Stimulated activated CD4-positive, alpha-beta T cell treated with anti-CD3 and anti-CD28 coated beads, Interleukin-12 subunit alpha, Interleukin-12 subunit beta, amount 100 ng/mL, for 48 hours (primary cell): ENCODE results near the gene GP9.

Source experiments
- DNase-seq, 3 donors: peaks; one replicate each; pipeline ENCODE4 v3.0.0-alpha.2; 2020; ENCODE audit warnings: low read depth in 2 of 3, low spot score in 1 of 3

GP9 gene

DNA sequence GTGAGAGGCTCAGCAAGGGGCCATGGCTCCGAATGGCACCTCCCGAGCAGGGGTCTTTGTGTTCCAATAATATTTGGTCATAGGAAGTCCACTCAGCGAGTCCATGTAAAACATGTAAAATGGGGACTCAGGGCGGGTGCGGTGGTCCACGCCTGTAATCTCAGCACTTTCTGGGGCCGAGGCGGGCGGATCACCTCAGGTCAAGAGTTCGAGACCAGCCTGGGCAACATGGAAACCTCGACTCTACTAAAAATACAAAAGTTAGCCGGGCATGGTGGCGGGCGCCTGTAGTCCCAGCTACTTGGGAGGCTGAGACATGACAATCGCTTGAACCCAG, 33.1 kb upstream of the GP9 start:
- DNase-seq, result no peak

DNA sequence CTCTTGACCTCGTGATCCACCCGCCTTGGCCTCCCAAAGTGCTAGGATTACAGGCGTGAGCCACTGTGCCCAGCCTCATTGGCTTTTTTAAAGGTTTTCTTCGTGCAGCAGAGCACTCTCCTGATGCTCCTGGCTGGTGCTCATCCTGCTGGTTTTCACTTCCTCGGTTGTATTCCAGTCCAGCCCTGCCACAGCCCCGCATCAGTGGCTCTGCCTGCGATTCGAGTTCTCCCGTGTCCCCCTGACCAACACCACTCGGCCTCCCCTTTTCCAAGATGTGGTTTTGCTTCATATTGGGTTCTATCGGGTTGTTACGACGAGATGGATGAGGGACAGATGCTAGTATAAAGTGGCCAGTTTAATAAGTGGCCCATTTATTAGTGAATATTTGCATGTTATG, 31.7 kb upstream of the GP9 start:
- no peak for DNase-seq

DNA sequence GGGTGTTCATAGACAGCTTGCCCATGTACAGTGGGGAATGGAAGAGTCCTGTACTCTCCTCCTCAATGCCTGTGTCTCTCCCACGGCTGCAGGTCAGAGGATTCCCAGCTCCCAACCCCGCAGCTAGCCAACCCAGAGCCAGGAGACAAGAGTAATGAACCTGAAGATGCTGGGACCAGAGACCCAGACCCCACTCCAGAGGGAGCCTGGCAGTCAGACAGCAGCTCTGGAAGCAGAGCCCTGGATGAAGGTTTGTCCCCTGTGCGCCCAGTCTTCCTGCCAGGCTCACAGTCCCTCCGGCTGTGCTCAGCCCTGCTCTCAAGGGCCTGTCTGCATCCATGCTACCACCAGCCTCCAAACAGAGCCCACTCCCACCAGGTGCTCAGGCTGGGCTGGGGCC, 30.0 kb upstream of the GP9 start:
- DNase-seq, result no peak

DNA sequence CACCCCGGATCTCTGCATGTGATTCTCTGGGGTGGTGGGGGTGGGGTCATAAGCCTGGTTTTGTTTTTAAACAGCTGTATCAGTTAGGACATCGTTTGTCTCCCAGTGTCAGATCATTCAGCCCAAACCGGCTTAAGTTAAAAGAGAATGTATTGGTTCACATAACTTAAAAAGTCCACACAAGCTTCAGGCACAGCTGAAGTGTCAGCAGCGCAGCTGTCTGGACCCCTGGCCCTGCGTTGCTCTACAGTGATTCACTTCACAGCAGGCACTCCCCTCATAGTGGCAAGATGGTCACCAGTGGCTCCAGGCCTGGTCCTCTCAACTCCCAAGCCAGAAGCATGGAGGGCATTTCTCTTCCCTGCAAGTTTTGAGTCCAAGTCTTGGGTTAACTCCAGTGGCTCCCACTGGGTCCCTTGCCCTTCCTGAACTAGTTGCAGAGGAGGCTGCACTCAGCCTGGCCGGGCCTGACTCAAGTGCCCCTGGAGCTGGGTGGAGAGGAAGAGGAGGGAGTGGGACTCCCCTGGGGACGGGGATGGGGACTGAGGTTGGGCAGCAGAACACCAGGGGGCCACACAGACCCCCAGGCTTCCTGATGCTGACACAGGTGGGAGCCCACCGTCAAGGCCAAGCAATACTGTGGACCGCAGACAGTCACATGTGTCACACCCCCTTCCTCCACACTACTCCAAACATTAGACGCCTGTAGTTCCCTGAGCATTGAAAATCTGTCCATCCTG, 28.9 kb upstream of the GP9 start:
- no peak for DNase-seq

DNA sequence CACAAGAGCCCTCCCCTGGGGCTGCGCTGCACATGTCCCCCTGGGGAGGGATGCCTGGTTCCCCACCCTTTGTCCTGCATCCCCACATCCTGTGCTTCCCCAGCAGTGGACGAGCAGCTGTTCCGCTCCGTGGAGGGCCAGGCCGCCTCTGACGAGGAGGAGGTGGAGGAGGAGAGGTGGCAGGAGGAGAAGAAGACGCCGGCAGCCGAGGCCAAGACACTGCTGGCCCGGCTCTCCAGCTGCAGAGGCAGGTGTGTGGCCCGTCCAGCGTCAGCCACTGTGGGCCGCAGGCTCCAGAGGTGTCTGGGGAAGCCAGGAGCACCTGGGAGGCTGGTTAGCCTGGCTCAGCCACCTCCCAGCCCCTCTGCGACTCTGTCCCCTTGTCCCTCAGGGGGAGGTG, 27.9 kb upstream of the GP9 start:
- DNase-seq, result no peak

DNA sequence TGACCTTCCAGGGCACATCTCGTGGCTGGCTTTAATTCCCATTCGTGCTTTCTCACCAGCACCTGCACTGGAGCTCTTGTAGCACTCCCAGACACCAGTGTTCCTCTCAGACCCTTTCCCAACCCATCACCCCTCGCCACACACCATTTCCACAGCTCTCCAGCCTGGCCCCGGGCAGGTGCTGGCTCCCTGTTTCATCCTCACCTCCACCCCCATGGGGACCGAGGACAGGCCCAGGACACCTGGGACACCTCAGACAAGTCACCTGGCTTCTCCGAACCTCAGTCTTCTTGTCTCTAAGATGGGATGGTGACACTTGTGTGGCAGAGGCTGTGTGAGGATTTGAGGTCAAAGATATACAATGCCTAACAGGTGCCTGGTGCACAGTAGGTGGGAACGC, 27.4 kb upstream of the GP9 start:
- no peak for DNase-seq

DNA sequence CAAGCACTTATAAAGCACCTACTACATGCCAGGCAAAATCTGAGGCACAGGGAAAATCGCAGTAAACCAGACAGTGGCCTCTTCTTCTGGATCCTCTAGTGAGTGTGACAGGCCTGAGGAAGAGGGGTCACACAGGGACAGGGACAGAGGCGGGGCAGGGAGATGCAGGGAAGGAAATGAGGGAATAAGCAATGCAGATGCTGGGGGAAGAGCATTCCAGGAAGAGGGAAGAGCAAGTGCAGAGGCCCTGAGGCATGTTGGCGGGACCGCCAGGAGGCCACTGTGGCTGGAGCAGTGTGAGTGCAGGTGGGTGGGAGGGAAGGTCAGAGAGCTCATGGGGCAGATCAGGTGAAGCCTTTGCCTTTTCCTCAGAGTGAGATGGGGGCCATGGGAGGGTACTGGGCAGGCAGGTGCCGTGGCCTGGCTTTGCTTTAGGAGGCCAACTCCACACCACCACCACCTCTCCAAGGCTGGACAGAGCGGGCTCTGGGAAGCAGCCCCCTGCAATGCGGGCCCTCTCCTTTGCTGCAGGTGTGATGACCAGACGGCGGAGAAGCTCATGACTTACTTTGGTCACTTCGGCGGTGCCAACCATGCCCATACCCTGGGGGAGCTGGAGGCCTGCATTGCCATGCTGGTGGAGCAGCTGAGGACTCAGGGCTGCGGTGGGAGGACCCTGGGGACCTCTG, 26.8 kb upstream of the GP9 start:
- no peak for DNase-seq

DNA sequence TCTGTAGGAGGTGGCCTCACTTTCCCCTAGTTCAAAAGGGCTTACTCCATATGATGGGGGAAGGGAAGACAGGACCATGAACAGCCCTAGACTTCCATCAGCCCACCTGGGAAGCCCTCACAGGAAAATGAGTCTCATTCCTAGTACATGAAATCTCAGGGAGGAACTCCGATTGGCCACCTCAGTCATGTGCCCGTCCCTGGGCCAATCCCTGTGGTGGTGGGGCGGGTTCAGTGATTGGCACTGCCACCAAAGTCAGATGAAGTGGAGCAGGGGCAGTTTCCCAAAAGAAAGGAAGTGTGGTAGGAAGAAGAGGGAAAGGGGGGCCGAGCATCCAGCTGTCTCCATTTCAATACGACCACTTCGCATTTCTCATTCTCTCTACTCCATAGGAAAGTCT, 25.9 kb upstream of the GP9 start:
- DNase-seq, result no peak

DNA sequence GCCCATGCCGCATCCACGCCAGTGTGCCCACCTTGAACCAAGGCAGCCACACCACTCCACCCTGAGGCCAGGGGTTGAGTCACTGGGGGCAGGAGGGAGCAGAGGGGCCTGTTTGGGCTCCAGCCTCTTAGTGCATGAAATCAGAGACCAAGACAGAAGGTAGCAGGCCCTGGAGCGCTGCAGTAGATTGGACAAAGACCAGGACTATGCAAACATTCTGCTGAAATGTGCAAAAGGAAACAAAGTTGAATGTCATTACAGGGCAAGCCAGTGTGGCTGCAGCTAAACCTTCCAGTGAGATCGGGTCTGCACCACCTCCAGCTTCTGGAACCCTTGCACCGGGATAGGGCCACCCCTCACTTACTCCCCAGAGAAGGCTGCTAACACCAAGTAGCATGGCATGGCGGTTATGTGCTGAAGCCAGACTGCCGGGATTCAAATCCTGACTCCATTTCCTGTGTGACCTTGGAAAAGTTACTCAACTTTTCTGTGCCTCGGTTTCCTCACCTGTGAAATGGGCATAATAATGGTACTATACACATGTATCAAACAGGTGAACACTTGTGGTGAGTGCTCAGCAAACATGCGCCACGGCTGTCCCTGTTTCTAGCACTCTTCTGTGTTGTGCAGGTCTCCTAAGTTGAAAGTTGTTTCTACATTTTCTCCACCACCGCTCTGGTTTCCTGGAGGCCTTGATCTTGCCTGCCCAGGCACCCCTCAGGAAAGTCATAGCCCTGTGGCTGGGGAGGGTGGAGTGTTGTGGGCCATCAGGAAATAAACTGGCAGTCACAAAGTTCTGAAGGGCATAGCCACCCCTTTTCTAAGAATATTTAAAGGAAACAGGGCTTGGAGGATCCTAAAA, 25.0 kb upstream of the GP9 start:
- DNase-seq, result no peak

DNA sequence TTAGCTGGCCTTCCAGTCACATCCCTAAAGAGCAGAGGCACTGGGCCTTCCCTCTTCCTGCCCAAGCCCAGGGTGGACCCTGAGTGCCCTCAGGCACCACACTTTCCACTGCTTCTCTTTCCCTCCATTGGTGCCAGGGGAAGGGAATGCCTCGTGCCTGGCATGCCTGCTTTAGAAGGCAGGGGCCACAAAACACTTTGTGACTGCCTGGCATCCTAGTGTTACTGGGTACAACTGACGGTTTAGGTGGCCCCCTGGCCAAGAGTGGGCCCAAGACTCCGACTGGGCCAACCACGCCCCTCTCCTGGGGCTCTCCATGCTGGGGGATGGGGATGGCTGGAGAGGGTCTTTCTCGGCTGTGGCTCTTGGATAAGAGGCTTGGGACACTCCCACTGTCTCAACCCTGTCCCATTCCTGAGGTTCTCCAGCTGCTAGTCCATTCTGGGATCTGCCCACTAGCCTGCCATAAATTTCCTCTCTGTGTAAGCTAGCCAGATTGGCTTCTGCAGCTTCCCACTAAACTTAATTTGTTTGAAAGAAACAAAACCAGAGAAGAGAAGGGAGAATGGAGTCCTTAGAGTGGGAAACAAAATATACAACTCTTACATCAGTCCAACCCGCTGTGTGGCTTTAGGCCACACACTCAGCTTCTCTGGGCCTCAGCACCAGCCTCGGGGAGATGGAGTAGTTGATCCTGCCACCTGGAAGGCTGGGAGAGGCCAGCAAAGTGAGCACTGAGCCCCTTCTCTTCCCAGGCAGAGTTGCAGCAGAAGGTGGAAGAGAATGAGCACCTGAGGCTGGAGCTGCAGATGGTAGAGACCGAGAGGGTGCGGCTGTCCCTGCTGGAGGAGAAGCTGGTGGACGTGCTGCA, 24.1 kb upstream of the GP9 start:
- no peak for DNase-seq

DNA sequence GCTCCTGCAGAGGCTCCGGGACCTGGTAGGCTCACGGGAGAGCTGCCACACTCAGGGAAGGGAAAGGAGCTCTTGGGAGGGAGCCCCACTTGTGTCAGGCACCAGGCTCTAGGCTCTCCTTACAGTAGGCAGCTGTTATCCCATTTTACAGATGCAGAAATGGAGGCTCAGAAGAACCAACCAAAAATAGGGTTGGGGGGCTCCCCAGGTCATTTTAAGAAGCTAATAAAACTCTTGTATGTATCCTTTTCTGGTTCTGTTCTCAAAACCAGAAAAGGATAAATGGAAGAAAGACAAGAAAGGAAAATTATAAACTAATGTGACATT, 23.5 kb upstream of the GP9 start:
- DNase-seq, result no peak

DNA sequence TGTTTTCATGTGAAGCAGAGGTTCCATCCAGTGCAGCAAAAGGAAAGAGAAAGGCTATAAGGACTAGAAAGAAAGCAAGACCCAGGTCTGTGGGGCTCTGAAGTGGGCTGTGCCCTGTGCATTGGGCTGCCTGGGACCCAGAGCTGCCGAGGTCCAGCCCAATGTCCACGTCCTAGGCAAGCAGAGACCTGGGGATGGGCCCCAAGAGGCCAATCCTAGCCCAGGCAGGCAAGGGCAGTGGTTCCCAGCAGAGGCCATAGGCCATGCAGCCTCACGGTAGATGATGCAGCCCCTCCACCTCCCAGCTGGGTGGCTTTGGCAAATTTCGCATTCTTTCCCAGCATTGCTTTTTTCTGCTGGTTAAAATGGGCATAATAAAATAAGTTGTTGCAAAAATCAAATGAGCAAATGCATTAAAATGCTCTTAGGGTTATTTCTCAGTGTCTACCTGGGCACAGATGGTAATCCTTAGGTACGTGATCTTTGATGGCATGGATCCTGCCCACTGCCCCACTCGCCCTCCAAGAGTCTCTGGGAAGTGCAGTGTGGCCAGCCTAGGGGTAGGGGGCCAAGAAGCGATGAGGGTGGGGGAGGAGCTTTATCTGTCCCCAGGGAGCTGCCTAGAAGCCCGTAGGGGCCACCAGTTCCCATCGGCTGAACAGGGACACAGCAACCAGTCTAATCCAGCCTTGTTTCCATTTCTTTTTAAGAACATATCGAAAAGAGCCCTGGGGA, 22.3 kb upstream of the GP9 start:
- DNase-seq, result no peak

DNA sequence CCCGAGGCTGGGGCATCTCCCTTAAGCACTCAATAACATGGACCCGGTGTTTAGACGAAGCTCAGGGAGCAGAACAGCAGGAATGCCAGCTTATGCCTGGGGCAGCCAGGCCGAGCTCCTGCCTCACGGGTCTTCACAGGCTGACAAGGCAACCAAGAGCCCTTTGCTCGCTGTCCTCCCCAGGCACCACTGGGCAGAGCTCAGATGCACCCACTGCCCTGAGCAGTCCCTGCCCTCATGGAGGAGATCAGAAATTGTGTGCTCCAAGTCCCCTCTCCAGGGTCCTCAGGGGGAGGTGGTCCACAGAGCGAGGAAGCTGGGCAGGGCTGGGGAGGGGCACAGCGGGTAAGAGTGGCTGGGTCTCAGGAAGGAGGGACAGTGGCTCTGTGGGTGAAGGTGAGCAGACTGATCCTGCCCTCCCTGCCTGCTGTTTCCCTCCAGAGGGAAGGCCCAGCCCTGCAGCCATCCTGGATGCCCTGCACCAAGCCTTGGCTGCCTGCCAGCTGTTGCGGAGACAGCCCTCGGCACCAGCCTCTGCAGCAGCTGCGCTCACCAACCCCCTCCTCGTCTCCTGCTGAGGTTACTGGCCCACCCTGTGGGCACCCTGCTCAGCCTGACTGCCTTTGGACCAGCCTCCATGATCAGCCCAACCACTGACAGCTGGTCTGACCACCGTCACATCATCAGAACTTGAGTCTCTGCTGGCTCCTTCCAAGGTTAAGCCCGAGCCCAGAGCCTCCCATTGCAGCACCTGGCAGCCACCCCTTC, 21.1 kb upstream of the GP9 start:
- DNase-seq, result no peak

DNA sequence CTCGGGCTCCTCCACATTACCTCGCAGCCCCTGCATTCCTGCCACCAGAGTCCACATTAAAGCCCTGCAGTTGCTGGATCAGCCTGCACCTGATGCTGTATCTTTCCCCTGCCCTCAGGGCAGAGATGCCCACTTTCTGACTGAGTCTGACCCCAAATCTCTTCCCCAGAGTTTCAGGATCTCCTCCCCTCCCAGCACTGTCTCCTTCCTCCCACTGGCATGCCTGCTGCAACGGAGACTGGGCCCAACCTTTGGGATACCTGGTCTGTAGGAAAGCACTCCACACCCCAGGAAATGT, 20.6 kb upstream of the GP9 start:
- no peak for DNase-seq

DNA sequence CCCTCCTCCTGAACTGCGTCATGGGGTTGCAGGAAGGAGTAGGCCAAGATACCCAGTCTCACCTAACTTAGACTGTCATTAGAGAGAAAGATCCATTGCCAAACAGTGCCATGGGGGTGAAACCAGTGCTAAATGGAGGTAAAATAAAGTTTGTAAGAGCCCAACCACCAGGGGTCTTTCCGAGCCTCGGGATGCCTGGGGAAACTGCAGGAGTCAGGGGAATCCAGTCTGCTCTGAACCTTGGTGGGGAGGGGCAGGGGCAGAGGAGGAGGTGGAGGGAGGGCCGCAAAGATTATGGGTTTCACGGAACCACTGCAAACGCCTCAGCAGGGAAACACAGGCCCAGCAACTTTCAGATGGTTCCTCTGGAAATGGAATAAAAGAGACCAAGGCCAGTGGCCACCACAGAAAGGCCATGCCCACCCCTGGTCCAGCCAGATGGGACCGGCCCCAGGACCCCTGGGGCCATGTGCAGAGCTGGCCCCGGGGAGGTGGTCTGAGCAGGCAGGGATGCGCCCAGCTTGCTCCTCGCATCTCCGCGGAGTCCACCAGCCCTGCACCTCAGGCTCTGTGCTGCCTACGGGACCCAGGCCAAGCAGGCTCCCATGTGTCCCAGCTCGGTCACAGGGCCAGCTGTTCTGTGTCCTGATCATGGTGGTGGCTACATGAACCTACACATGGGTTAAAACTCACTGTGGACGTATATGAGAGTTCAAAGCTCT, 19.8 kb upstream of the GP9 start:
- no peak for DNase-seq

DNA sequence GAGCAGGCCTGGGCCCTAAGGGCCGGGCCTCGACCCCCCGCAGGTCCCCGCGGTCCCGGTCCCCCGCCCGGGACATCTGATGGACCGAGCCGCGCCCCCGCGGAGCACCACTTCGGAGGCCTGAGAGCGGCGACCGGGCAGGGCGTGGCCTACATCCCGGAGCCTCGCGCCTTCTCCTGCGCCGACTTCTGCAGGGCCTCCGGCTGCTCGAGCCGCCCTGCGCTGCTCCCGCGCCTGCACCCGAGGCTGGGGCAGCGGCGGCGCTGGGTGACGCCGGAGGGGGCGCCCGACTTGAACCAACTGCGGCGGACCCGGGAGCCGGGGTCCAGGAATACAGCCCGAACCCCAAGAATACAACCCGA, 14.9 kb upstream of the GP9 start:
- DNase-seq, result peak; percentile 13 to 42 (median 27)

DNA sequence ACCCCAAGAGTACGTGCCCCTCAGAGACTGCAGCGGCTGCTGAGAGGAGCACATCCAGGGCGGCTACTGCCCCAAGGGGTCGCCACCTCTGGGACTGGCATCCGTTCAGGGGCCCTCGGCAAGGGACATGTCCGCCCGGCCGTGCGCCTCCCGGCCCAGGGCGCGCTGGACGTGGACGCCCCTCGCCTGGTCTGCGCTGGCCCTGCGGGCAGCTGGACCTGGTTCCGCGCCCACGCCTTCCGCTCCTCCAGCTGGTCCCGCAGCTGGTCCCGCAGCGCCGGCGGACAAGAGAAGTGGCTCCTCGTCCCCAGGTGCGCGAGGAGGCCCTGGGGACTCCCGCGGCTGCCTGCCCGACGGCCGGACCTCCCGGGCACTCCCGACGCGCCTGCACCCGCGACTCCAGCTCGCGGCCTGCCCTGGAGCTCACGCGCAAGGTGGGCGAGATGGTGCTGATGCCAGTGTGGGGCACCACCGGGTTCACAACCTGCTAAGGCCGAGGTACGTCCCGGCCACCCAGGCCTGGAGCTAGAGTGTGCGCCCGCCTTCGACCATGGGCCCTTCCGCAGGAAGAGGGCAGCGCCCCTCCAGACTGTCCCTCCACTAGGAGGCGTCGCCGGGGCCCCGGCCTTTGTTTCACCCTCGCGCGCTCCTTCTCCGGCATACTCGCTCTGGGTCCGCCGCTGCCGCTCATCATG, 14.4 kb upstream of the GP9 start:
- peak in 1 of 3 donors; percentile 32 for DNase-seq

DNA sequence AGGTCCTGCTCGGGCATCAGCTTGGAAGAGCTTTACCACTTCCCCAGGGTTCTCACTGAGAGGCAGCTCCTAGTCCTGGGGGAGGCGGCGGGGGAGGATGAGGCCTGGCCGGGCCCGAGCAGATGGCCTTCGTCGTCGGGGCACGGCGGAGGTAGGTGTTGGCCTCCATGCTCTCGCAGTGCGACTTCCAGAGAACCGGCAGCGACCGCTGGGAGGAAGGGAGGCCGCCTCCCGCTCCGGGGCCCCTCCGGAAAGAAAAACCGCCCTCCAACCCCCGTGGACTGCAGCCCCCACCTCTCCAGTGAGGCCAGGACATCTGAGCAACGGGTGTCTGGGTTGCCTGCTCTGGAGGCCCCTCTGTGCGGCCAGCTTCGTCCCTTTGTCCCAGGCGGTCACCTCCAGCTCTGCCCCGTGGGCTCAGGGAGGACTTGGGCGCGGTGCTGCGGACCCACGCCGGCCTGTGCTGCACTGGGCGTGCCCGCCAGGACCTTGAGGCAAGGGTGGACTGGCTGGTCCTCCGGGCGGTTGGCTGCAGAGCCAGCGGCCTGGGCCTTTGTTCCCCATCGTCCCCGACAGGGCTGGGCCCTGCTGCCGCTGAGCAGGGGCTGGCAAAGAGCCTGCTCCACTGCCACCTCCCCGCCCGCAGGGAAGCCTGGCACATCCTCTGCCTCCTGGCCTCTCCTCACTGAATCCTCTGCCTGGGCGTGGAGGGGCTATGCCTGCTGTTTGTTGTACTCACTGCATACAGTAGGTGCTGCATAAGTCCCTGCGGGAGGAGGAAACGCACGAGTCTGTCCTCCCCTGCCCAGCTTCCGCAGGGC, 13.6 kb upstream of the GP9 start:
- DNase-seq, result no peak
